ENCODE results near the gene USP49. TPM values are rescaled to one million over a fixed set of nuclear protein-coding genes. Genes with fewer than 3 reads are reported as not detected.

The USP49 gene
- total and polyA plus RNA-seq, 10 of the 15 experiments (the other 5 are each of a cell fraction or from before 2014, with no cell fraction given), result 1.0 to 7.7 (median 4.3) TPM

- POLR2A ChIA-PET, result no interaction called here
- no peaks in the 10 kb centered on the region for H3K4me1 ChIP-seq (ENCODE audit: control insufficient read depth, insufficient read depth, low read length)
These were observed 135.1 kb downstream of the USP49 start for GRCh38 chr6:41759905-41760579.

More at GRCh38 chr6:41759905-41760579, 135.1 kb downstream of the USP49 start:
- ChIA-PET CTCF (no interaction called here), SMC1A (ENCODE audit: uncharacterized antibody, unreplicated experiment) (no interaction called here), RAD21 (ENCODE audit: unreplicated experiment) (no interaction called here)
- no peak overlapping the region for H3K27ac ChIP-seq (ENCODE audit: control insufficient read depth, insufficient read depth)
- no peaks in the 10 kb centered on the region for H4K20me1 ChIP-seq (ENCODE audit: control insufficient read depth, insufficient read depth)
- ATAC-seq (peak; percentile 31; the same call in 2 of the 3 replicates), FAIRE-seq (no peak), DNase-seq (ENCODE audit: low read depth, low spot score) (no peak)
- intact Hi-C loops (cut with micrococcal nuclease; ENCODE audit: unreplicated experiment), result no loop called here
- H3K36me3 ChIP-seq (ENCODE audit: control insufficient read depth in 2 of 2, insufficient read depth in 2 of 2, low read length in 1 of 2), result no peaks in the 10 kb centered on the region
- no peak overlapping the region for H2AFZ ChIP-seq (ENCODE audit: control insufficient read depth, low read depth, low read length)
- H3K9ac ChIP-seq (ENCODE audit: control insufficient read depth, insufficient read depth, low read length), result no peak overlapping the region
- BruUV-seq (replicated peaks), result no TSS peak
- WGBS (ENCODE audit: insufficient coverage, insufficient replicate concordance, low lambda C conversion rate, missing lambda C conversion rate), result 15% methylated on average over 2 of the region's 2 CpGs
- H3K79me2 ChIP-seq (ENCODE audit: control insufficient read depth, insufficient read depth, low read length), result no peaks in the 10 kb centered on the region
- TF ChIP-seq MAX (IDR thresholded peaks at IDR 0.05; ENCODE audit: low read depth, low read length), result no peak
- TF ChIP-seq NBN (IDR thresholded peaks at IDR 0.05), result no peak
- TF ChIP-seq NR2C2 (IDR thresholded peaks at IDR 0.05; ENCODE audit: borderline replicate concordance, control insufficient read depth, insufficient read length, low read depth), result no peak
- no peak for TF ChIP-seq PRDM15 (CRISPR knock-in tag; IDR thresholded peaks at IDR 0.05)
- no peak for TF ChIP-seq ATF3 (IDR thresholded peaks at IDR 0.05; ENCODE audit: borderline replicate concordance, extremely low read depth, low read depth, low read length)
- no peak for TF ChIP-seq MYB (IDR thresholded peaks at IDR 0.05; ENCODE audit: borderline replicate concordance, low read depth, low read length)
- no peak overlapping the region for H3K4me3 ChIP-seq
- H3K9me3 ChIP-seq (replicated peaks; ENCODE audit: control insufficient read depth, insufficient read depth, low read length), result no peaks in the 10 kb centered on the region
- H3K27me3 ChIP-seq (replicated peaks in 1 of 2; ENCODE audit: control insufficient read depth in 2 of 2, insufficient read depth in 2 of 2, low read length in 1 of 2), result peaks cover 0 to 4% of the 10 kb centered on the region in 2 experiments; a peak in 2 of 4 replicates
- in situ Hi-C loops (cut with MboI), result no loop called here
- H3K4me2 ChIP-seq (ENCODE audit: control insufficient read depth, insufficient read depth), result no peak overlapping the region

Measured in GM12878 (cell line).